HEK293 (cell line): ENCODE data around the gene ARL15.

Source experiments
- CTCF ChIA-PET: fragments of 350-600 bp; formaldehyde crosslinking; extraction: SDS; loops from one replicate; lab custom pipeline; 2021; ENCODE audit warnings: antibody characterized with exemption; lab: Yijun Ruan, JAX
- POLR2A ChIA-PET: fragments of 300-600 bp; formaldehyde crosslinking; extraction: SDS; loops from one replicate; lab custom pipeline; 2020; ENCODE audit warnings: antibody characterized with exemption, inconsistent platforms; lab: Yijun Ruan, JAX
- H3K27ac ChIP-seq: fragments of 200-500 bp; sonication (Bioruptor generic); 2 replicates; pipeline ENCODE4 v1.5.1; 2014; ENCODE audit warnings: low read depth, low read length, control low read depth, inconsistent platforms; ENCODE audit errors: extremely low read depth
- H3K36me3 ChIP-seq, 2 experiments: fragments of 200-500 bp in 1 of 2; sonication (Bioruptor generic) in 1 of 2; 1 replicate in 1 of 2; 2 replicates in 1 of 2; pipeline ENCODE4 v1.5.1; 2014 to 2017; ENCODE audit warnings: inconsistent platforms in 2 of 2, low read length in 2 of 2; ENCODE audit not compliant: control insufficient read depth in 2 of 2, insufficient read depth in 1 of 2
- H3K4me1 ChIP-seq: fragments of 200-500 bp; sonication (Bioruptor generic); 2 replicates; pipeline ENCODE4 v1.5.1; 2014; ENCODE audit warnings: mild to moderate bottlenecking, low read length, inconsistent platforms; ENCODE audit not compliant: control insufficient read depth, insufficient read depth
- H3K4me3 ChIP-seq: 2 replicates; pipeline ENCODE4 v1.5.1; 2011; ENCODE audit warnings: low read depth, mild to moderate bottlenecking, control low read depth, low read length, moderate library complexity
- H3K9me3 ChIP-seq: fragments of 200-500 bp; sonication (Bioruptor generic); 2 replicates; pipeline ENCODE4 v1.5.1; 2014; ENCODE audit warnings: low read depth, low read length, inconsistent platforms; ENCODE audit not compliant: control insufficient read depth, insufficient read depth
- GLIS1 ChIP-seq: fragments of 450-650 bp; formaldehyde crosslinking; IDR thresholded peaks from 2 replicates; pipeline ENCODE4 v1.5.1; 2016; ENCODE audit warnings: missing biosample characterization, missing genetic modification characterization
- INSM2 ChIP-seq: fragments of 450-650 bp; formaldehyde crosslinking; IDR thresholded peaks from 2 replicates; pipeline ENCODE4 v1.5.1; 2016; ENCODE audit warnings: missing biosample characterization, missing genetic modification characterization
- KLF8 ChIP-seq: fragments of 450-650 bp; formaldehyde crosslinking; IDR thresholded peaks from 2 replicates; pipeline ENCODE4 v1.5.1; 2016; ENCODE audit warnings: missing biosample characterization, missing genetic modification characterization
- PBX3 ChIP-seq: sonication (generic); formaldehyde crosslinking; IDR thresholded peaks from 2 replicates; pipeline ENCODE4 v1.8.1; 2022; ENCODE audit warnings: mild to moderate bottlenecking, moderate library complexity, missing genetic modification reagents
- PRDM10 ChIP-seq: fragments of 450-650 bp; formaldehyde crosslinking; IDR thresholded peaks from 2 replicates; pipeline ENCODE4 v1.5.1; 2016; ENCODE audit warnings: missing biosample characterization, missing genetic modification characterization
- SCRT2 ChIP-seq: fragments of 450-650 bp; formaldehyde crosslinking; IDR thresholded peaks from 2 replicates; pipeline ENCODE4 v1.5.1; 2016; ENCODE audit warnings: missing biosample characterization, missing genetic modification characterization
- SP7 ChIP-seq: fragments of 450-650 bp; formaldehyde crosslinking; IDR thresholded peaks from 2 replicates; pipeline ENCODE4 v1.5.1; 2016; ENCODE audit warnings: missing biosample characterization, missing genetic modification characterization
- ZNF10 ChIP-seq: fragments of 450-650 bp; formaldehyde crosslinking; IDR thresholded peaks from 2 replicates; pipeline ENCODE4 v1.5.1; 2017; ENCODE audit warnings: missing biosample characterization, missing genetic modification characterization
- ZNF133 ChIP-seq: fragments of 450-650 bp; formaldehyde crosslinking; IDR thresholded peaks from 2 replicates; pipeline ENCODE4 v1.5.1; 2016; ENCODE audit warnings: missing biosample characterization, missing genetic modification characterization
- ZNF140 ChIP-seq: fragments of 450-650 bp; formaldehyde crosslinking; IDR thresholded peaks from 2 replicates; pipeline ENCODE4 v1.5.1; 2016; ENCODE audit warnings: missing biosample characterization, missing genetic modification characterization
- ZNF2 ChIP-seq: fragments of 450-650 bp; formaldehyde crosslinking; IDR thresholded peaks from 2 replicates; pipeline ENCODE4 v1.5.1; 2016; ENCODE audit warnings: missing biosample characterization, missing genetic modification characterization
- ZNF211 ChIP-seq: fragments of 450-650 bp; formaldehyde crosslinking; IDR thresholded peaks from 2 replicates; pipeline ENCODE4 v1.5.1; 2016; ENCODE audit warnings: low read depth, missing biosample characterization, missing genetic modification characterization
- ZNF366 ChIP-seq: fragments of 450-650 bp; formaldehyde crosslinking; conservative IDR thresholded peaks from 2 replicates; pipeline ENCODE4 v1.5.1; 2016; ENCODE audit warnings: missing biosample characterization, missing genetic modification characterization
- ZNF398 ChIP-seq: fragments of 450-650 bp; formaldehyde crosslinking; IDR thresholded peaks from 2 replicates; pipeline ENCODE4 v1.5.1; 2017; ENCODE audit warnings: missing biosample characterization, missing genetic modification characterization
- ZNF501 ChIP-seq: fragments of 450-650 bp; formaldehyde crosslinking; IDR thresholded peaks from 2 replicates; pipeline ENCODE4 v1.5.1; 2016; ENCODE audit warnings: missing biosample characterization, missing genetic modification characterization
- ZNF521 ChIP-seq: fragments of 450-650 bp; formaldehyde crosslinking; IDR thresholded peaks from 2 replicates; pipeline ENCODE4 v1.5.1; 2017; ENCODE audit warnings: missing biosample characterization, mild to moderate bottlenecking, missing genetic modification characterization
- ZNF530 ChIP-seq: fragments of 450-650 bp; formaldehyde crosslinking; IDR thresholded peaks from 2 replicates; pipeline ENCODE4 v1.5.1; 2016; ENCODE audit warnings: low read depth, missing biosample characterization, missing genetic modification characterization
- ZNF549 ChIP-seq: fragments of 450-650 bp; IDR thresholded peaks from 2 replicates; pipeline ENCODE4 v1.5.1; 2018; ENCODE audit warnings: missing biosample characterization, missing genetic modification characterization, mild to moderate bottlenecking, inconsistent platforms, moderate library complexity
- ZNF560 ChIP-seq: fragments of 450-650 bp; formaldehyde crosslinking; IDR thresholded peaks from 2 replicates; pipeline ENCODE4 v1.5.1; 2017; ENCODE audit warnings: missing biosample characterization, missing genetic modification characterization, borderline replicate concordance
- ZNF629 ChIP-seq: fragments of 450-650 bp; formaldehyde crosslinking; IDR thresholded peaks from 2 replicates; pipeline ENCODE4 v1.5.1; 2017; ENCODE audit warnings: missing biosample characterization, missing genetic modification characterization
- ZNF660 ChIP-seq: fragments of 450-650 bp; IDR thresholded peaks from 2 replicates; pipeline ENCODE4 v1.5.1; 2018; ENCODE audit warnings: missing biosample characterization, mild to moderate bottlenecking, missing genetic modification characterization
- ZNF664 ChIP-seq: fragments of 450-650 bp; formaldehyde crosslinking; IDR thresholded peaks from 2 replicates; pipeline ENCODE4 v1.5.1; 2016; ENCODE audit warnings: missing biosample characterization, missing genetic modification characterization
- ZNF692 ChIP-seq: fragments of 450-650 bp; formaldehyde crosslinking; IDR thresholded peaks from 2 replicates; pipeline ENCODE4 v1.5.1; 2016; ENCODE audit warnings: missing biosample characterization, missing genetic modification characterization
- ZNF791 ChIP-seq: fragments of 450-650 bp; formaldehyde crosslinking; IDR thresholded peaks from 2 replicates; pipeline ENCODE4 v1.5.1; 2016; ENCODE audit warnings: missing biosample characterization, missing genetic modification characterization
- ZNF843 ChIP-seq: fragments of 450-650 bp; formaldehyde crosslinking; IDR thresholded peaks from 2 replicates; pipeline ENCODE4 v1.5.1; 2016; ENCODE audit warnings: missing biosample characterization, missing genetic modification characterization

The ARL15 gene

GRCh38 chr5:54117957-54118356 lies 192.4 kb downstream of the ARL15 start:
- TF ChIP-seq ZNF664 (tag by site-specific recombination), result no peak
- no peak for TF ChIP-seq KLF8
- TF ChIP-seq ZNF791 (tag by site-specific recombination), result no peak
- TF ChIP-seq PRDM10 (tag by site-specific recombination), result no peak
- no peak for TF ChIP-seq ZNF140 (tag by site-specific recombination)
- no peak for TF ChIP-seq ZNF530 (tag by site-specific recombination)
- no peak for TF ChIP-seq ZNF521 (tag by site-specific recombination)
- peak; percentile 86 for TF ChIP-seq SCRT2
- no peak for TF ChIP-seq ZNF2 (tag by site-specific recombination)
- TF ChIP-seq ZNF10, result 0 out of 2 replicates have a peak, but pooled peaks have one; percentile 51
- TF ChIP-seq PBX3, result no peak
- no peak for TF ChIP-seq ZNF211 (tag by site-specific recombination)
- TF ChIP-seq ZNF692 (tag by site-specific recombination), result no peak
- ChIA-PET CTCF (interaction anchor here (1.3 kb wide), 1 partner anchor 30 kb away, joined by 4 read pairs; no protein-coding TSS in a partner anchor), POLR2A (no interaction called here)

GRCh38 chr5:54115735-54116403 lies 194.5 kb downstream of the ARL15 start:
- H3K27ac ChIP-seq, result no peak overlapping the region
- H3K4me1 ChIP-seq, result 0 out of 2 replicates have a peak, but pooled peaks cover 6% of the 10 kb centered on the region
- H3K4me3 ChIP-seq, result no peak overlapping the region
- CTCF ChIA-PET, result interaction anchor here (0.7 kb wide), 2 partner anchors 56 to 71 kb away, joined by 3 to 5 read pairs; no protein-coding TSS in a partner anchor
- no peaks in the 10 kb centered on the region for H3K9me3 ChIP-seq
- H3K36me3 ChIP-seq, result no peaks in the 10 kb centered on the region
- POLR2A ChIA-PET, result no interaction called here
- TF ChIP-seq ZNF843 (tag by site-specific recombination) (0 out of 2 replicates have a peak, but pooled peaks have one; percentile 25), GLIS1 (tag by site-specific recombination) (peak; percentile 27; the same call in 1 of the 2 replicates), ZNF501 (tag by site-specific recombination) (0 out of 2 replicates have a peak, but pooled peaks have one; percentile 21), ZNF549 (tag by site-specific recombination) (no peak), ZNF398 (peak; percentile 64), ZNF660 (tag by site-specific recombination) (no peak), ZNF366 (tag by site-specific recombination) (peak; percentile 75), SP7 (tag by site-specific recombination) (peak; percentile 67), INSM2 (tag by site-specific recombination) (peak; percentile 82), ZNF560 (no peak), ZNF133 (tag by site-specific recombination) (no peak), ZNF629 (peak; percentile 89)

More at GRCh38 chr5:54117957-54118356, 192.4 kb downstream of the ARL15 start:
- no peaks in the 10 kb centered on the region for H3K9me3 ChIP-seq
- H3K4me1 ChIP-seq, result 0 out of 2 replicates have a peak, but pooled peaks cover 6% of the 10 kb centered on the region
- no peak overlapping the region for H3K27ac ChIP-seq
- H3K36me3 ChIP-seq, result no peaks in the 10 kb centered on the region
- H3K4me3 ChIP-seq, result no peak overlapping the region
